Measurements from ENCODE around the gene TEX47. TPM values are rescaled to one million over a fixed set of nuclear protein-coding genes. Genes with fewer than 3 reads are reported as not detected.

Gene TEX47
- total RNA-seq, 4 donors from 2014 or later: 0.40 TPM; not detected in 3

GRCh38 chr7:88761779-88762178 lies 33.8 kb downstream of the TEX47 start:
- Histone ChIP-seq H3K4me3 (replicated peaks in 1 of 3) (peak overlapping the region in 1 of 3 donors; percentile 25), H3K36me3 (no peaks in the 10 kb centered on the region), H3K27ac (no peak overlapping the region), H3K9me3 (no peaks in the 10 kb centered on the region), H3K4me1 (no peaks in the 10 kb centered on the region), H3K27me3 (no peaks in the 10 kb centered on the region)
- TF ChIP-seq POLR2A (IDR thresholded peaks at IDR 0.05): no peak
- TF ChIP-seq, protein P1, sequence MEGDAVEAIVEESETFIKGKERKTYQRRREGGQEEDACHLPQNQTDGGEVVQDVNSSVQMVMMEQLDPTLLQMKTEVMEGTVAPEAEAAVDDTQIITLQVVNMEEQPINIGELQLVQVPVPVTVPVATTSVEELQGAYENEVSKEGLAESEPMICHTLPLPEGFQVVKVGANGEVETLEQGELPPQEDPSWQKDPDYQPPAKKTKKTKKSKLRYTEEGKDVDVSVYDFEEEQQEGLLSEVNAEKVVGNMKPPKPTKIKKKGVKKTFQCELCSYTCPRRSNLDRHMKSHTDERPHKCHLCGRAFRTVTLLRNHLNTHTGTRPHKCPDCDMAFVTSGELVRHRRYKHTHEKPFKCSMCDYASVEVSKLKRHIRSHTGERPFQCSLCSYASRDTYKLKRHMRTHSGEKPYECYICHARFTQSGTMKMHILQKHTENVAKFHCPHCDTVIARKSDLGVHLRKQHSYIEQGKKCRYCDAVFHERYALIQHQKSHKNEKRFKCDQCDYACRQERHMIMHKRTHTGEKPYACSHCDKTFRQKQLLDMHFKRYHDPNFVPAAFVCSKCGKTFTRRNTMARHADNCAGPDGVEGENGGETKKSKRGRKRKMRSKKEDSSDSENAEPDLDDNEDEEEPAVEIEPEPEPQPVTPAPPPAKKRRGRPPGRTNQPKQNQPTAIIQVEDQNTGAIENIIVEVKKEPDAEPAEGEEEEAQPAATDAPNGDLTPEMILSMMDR (IDR thresholded peaks at IDR 0.05): peak in 1 of 6 experiments; percentile 29
- intact Hi-C loops (cut with DNase I): no loop called here
- DNase-seq: peak; percentile 14 to 17
- WGBS, 2 donors: 64 to 71% methylated on average over 1 of the region's 1 CpG

DNA sequence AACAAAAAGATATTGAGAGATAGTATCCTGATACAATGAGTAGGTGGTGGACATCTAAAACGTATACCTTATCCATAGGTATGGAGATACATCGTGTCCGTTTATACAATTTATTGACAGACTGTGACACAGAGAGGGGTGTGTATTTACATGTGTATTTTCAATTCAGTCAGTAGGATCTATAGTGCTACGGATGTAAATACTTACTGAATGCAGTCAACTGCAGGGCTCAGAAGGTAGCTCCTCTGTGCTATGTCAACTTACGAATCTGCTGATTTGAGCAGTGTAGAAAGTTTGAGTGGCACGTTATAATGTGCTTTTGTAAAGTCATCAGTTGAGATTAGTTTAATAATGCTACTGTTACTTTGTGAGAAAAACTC lies 35.4 kb downstream of the TEX47 start:
- TF ChIP-seq POLR2A (IDR thresholded peaks at IDR 0.05): no peak
- TF ChIP-seq, protein P1 (IDR thresholded peaks at IDR 0.05): no peak
- no peaks in the 10 kb centered on the region for H3K36me3 ChIP-seq
- DNase-seq: no peak
- peaks cover 0 to 4% of the 10 kb centered on the region in 2 donors for H3K4me1 ChIP-seq
- H3K9me3 ChIP-seq: no peaks in the 10 kb centered on the region
- peak overlapping the region; percentile 8 to 53 (median 35) for H3K4me3 ChIP-seq (replicated peaks in 1 of 3)
- no peaks in the 10 kb centered on the region for H3K27me3 ChIP-seq
- peak overlapping the region in 2 of 3 donors; percentile 81 to 88 for H3K27ac ChIP-seq
- intact Hi-C loops (cut with DNase I): no loop called here
- 11 to 21% methylated on average over 6 of the region's 6 CpGs for WGBS, 2 donors

- peaks cover 0 to 9% of the 10 kb centered on the region in 2 donors for H3K4me1 ChIP-seq
- TF ChIP-seq, protein P1 (IDR thresholded peaks at IDR 0.05): peak in 2 of 6 experiments; percentile 21 to 25
- peak in 1 of 2 donors; percentile 51 for TF ChIP-seq POLR2A (IDR thresholded peaks at IDR 0.05)
- peak within 1 kb of the TSS; percentile 8 to 53 (median 35) for H3K4me3 ChIP-seq (replicated peaks in 1 of 3)
- 2 to 5% methylated on average over 15 to 18 of the region's 74 CpGs for WGBS, 2 donors
- H3K9me3 ChIP-seq: no peaks in the 10 kb centered on the region
- peak; percentile 81 to 82 for DNase-seq
- no peaks in the 10 kb centered on the region for H3K27me3 ChIP-seq
- peak within 1 kb of the TSS; percentile 34 to 88 (median 81) for H3K27ac ChIP-seq
- intact Hi-C loops (cut with DNase I): no loop called here
- no peaks in the 10 kb centered on the region for H3K36me3 ChIP-seq
Observed at GRCh38 chr7:88759230-88760135, 36.1 kb downstream of the TEX47 start, which contains the start of gene ZNF804B. TSS of gene ZNF804B (plus strand) at chr7:88759700. CDS start at chr7:88759977, 277 bp downstream.

GRCh38 chr7:88758381-88759229 lies 36.9 kb downstream of the TEX47 start:
- intact Hi-C loops (cut with DNase I): no loop called here
- DNase-seq: peak; percentile 75 to 78
- WGBS, 2 donors: 5 to 6% methylated on average over 28 to 33 of the region's 33 CpGs
- no peak for TF ChIP-seq POLR2A (IDR thresholded peaks at IDR 0.05)
- TF ChIP-seq, protein P1 (IDR thresholded peaks at IDR 0.05): no peak
- Histone ChIP-seq H3K36me3 (no peaks in the 10 kb centered on the region), H3K27ac (peak overlapping the region; percentile 34 to 88 (median 81)), H3K27me3 (no peaks in the 10 kb centered on the region), H3K9me3 (no peaks in the 10 kb centered on the region), H3K4me3 (replicated peaks in 1 of 3) (peak overlapping the region; percentile 8 to 53 (median 35)), H3K4me1 (peaks cover 0 to 9% of the 10 kb centered on the region in 2 donors)

Data from thyroid gland (tissue), 4 donors.